Measurements from ENCODE around the gene APBB2. TPM values are rescaled to one million over a fixed set of nuclear protein-coding genes. Genes with fewer than 3 reads are reported as not detected.

The APBB2 gene
- total RNA-seq, 2 donors from 2014 or later, result 34.8 to 42.8 TPM

DNA sequence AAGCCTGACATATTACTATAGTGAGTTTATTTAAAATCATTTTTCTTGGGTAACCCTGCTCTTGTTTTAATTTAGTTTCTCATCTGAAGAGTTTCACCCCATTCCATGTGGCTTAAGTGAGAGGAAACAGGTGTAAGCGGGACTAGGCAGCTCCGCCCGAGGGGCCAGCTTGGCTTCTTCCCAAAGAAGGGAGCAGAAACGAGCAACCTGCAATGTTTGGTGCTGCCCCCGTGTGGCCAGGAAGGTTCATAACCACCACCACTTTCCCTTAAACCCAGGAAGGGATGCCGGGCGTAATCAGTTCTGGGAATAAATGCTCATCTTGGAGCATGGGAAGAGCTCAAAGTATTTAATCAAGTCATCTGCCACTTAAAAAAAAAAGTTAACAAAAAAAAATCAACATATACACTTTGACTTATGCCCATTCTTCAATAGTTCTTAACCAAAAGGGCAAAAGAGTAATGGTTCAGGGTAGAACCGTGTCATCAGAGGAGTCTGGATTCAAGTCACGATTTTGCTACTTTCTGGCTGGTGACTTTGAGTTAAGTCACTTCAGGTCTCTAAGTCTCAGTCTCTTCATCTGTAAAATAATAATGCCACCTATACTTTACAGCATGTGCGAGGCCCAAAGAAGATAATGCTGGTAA, 316.7 kb downstream of the APBB2 start:
- H3K9me3 ChIP-seq, result no peaks in the 10 kb centered on the region
- no peaks in the 10 kb centered on the region for H3K27me3 ChIP-seq
- intact Hi-C loops (cut with DNase I), result loop anchor here (5.0 kb wide), 1 partner anchor 160 kb away; no protein-coding TSS in a partner anchor
- ATAC-seq, result peak; percentile 82
- no peak overlapping the region for H3K27ac ChIP-seq
- no peak overlapping the region for H3K4me3 ChIP-seq
- WGBS, 2 donors, result 31 to 32% methylated on average over 10 of the region's 10 CpGs
- H3K4me1 ChIP-seq, result peaks cover 8% of the 10 kb centered on the region
- peak; percentile 77 to 84 (median 80) for DNase-seq
- H3K36me3 ChIP-seq (replicated peaks in 1 of 2; ENCODE audit: insufficient read depth in 1 of 2, low read depth in 2 of 2), result no peaks in the 10 kb centered on the region
- TF ChIP-seq POLR2A (IDR thresholded peaks at IDR 0.05), result no peak
- TF ChIP-seq, protein P1, sequence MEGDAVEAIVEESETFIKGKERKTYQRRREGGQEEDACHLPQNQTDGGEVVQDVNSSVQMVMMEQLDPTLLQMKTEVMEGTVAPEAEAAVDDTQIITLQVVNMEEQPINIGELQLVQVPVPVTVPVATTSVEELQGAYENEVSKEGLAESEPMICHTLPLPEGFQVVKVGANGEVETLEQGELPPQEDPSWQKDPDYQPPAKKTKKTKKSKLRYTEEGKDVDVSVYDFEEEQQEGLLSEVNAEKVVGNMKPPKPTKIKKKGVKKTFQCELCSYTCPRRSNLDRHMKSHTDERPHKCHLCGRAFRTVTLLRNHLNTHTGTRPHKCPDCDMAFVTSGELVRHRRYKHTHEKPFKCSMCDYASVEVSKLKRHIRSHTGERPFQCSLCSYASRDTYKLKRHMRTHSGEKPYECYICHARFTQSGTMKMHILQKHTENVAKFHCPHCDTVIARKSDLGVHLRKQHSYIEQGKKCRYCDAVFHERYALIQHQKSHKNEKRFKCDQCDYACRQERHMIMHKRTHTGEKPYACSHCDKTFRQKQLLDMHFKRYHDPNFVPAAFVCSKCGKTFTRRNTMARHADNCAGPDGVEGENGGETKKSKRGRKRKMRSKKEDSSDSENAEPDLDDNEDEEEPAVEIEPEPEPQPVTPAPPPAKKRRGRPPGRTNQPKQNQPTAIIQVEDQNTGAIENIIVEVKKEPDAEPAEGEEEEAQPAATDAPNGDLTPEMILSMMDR (IDR thresholded peaks at IDR 0.05), result peak; percentile 60 to 84 (median 72)

- no peaks in the 10 kb centered on the region for H3K36me3 ChIP-seq (replicated peaks in 1 of 2; ENCODE audit: insufficient read depth in 1 of 2, low read depth in 2 of 2)
- intact Hi-C loops (cut with DNase I), result no loop called here
- DNase-seq, result no peak
- H3K4me1 ChIP-seq, result no peaks in the 10 kb centered on the region
- TF ChIP-seq POLR2A (IDR thresholded peaks at IDR 0.05), result no peak
- TF ChIP-seq, protein P1 (IDR thresholded peaks at IDR 0.05), result no peak
- H3K4me3 ChIP-seq, result no peak overlapping the region
- no peak overlapping the region for H3K27ac ChIP-seq
- 77 to 84% methylated on average over 6 of the region's 6 CpGs for WGBS, 2 donors
- no peaks in the 10 kb centered on the region for H3K9me3 ChIP-seq
- no peaks in the 10 kb centered on the region for H3K27me3 ChIP-seq
- no peak for ATAC-seq
Observed at GRCh38 chr4:40890764-40891163, 323.6 kb downstream of the APBB2 start.

DNA sequence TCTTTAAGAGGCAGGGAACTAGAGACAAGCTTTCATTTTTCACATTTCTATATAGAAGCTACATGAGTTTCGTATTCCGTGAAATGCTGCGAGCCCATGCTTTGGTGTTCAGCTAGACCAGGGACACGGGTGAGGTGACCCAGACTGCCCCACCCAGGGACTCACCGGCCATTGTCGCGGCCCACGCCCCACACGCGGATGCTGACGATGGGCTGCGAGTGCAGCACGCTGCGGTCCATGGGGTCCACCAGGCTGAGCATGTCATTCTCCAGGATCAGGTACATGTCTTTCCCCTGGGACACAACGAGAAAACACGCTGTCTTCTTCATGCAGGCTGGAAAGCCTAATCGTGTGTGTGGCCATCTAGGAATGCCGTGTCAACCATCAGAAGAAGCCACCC, 324.1 kb downstream of the APBB2 start:
- Histone ChIP-seq H3K27me3 (no peaks in the 10 kb centered on the region), H3K9me3 (no peaks in the 10 kb centered on the region), H3K4me1 (no peaks in the 10 kb centered on the region), H3K36me3 (replicated peaks in 1 of 2; ENCODE audit: insufficient read depth in 1 of 2, low read depth in 2 of 2) (no peaks in the 10 kb centered on the region), H3K4me3 (no peak overlapping the region), H3K27ac (no peak overlapping the region)
- no peak for ATAC-seq
- intact Hi-C loops (cut with DNase I), result no loop called here
- no peak for DNase-seq
- TF ChIP-seq, protein P1 (IDR thresholded peaks at IDR 0.05), result no peak
- TF ChIP-seq POLR2A (IDR thresholded peaks at IDR 0.05), result no peak
- WGBS, 2 donors, result 91% methylated on average over 13 to 15 of the region's 18 CpGs

GRCh38 chr4:40888933-40889332, 325.4 kb downstream of the APBB2 start:
- no peaks in the 10 kb centered on the region for H3K27me3 ChIP-seq
- no peak for TF ChIP-seq POLR2A (IDR thresholded peaks at IDR 0.05)
- TF ChIP-seq, protein P1 (IDR thresholded peaks at IDR 0.05), result no peak
- DNase-seq (no peak), ATAC-seq (no peak)
- intact Hi-C loops (cut with DNase I), result no loop called here
- no peak overlapping the region for H3K4me3 ChIP-seq
- no peak overlapping the region for H3K27ac ChIP-seq
- no peaks in the 10 kb centered on the region for H3K9me3 ChIP-seq
- no peaks in the 10 kb centered on the region for H3K4me1 ChIP-seq
- WGBS, 2 donors, result 95 to 96% methylated on average over 5 of the region's 5 CpGs
- no peaks in the 10 kb centered on the region for H3K36me3 ChIP-seq (replicated peaks in 1 of 2; ENCODE audit: insufficient read depth in 1 of 2, low read depth in 2 of 2)

GRCh38 chr4:40887764-40888131, 326.6 kb downstream of the APBB2 start:
- WGBS, 2 donors, result 82 to 90% methylated on average over 10 of the region's 10 CpGs

More at GRCh38 chr4:40887764-40888131, 326.6 kb downstream of the APBB2 start:
- TF ChIP-seq, protein P1 (IDR thresholded peaks at IDR 0.05), result no peak
- no peak for TF ChIP-seq POLR2A (IDR thresholded peaks at IDR 0.05)
- no peaks in the 10 kb centered on the region for H3K36me3 ChIP-seq (replicated peaks in 1 of 2; ENCODE audit: insufficient read depth in 1 of 2, low read depth in 2 of 2)
- no peak overlapping the region for H3K27ac ChIP-seq
- intact Hi-C loops (cut with DNase I), result no loop called here
- no peaks in the 10 kb centered on the region for H3K27me3 ChIP-seq
- ATAC-seq (peak; percentile 56), DNase-seq (peak in 1 of 4 donors; percentile 46)
- no peak overlapping the region for H3K4me3 ChIP-seq
- H3K9me3 ChIP-seq, result no peaks in the 10 kb centered on the region
- H3K4me1 ChIP-seq, result no peaks in the 10 kb centered on the region
